IMR-90 (cell line): ENCODE measurements around the gene GK. TPM values are rescaled to one million over a fixed set of nuclear protein-coding genes. Genes with fewer than 3 reads are reported as not detected.

Source experiments
- ATAC-seq: fragments of 200-7000 bp; cut with Tn5 transposase; 2 replicates; pipeline ENCODE4 v1.9.1; 2020; ENCODE audit warnings: low read depth, mild to moderate bottlenecking, moderate library complexity
- BruUV-seq: library from RNA; stranded (reverse); fragments of 400-500 nt; replicated peaks from 2 replicates; lab custom pipeline; 2021; lab: Mats Ljungman, UMichigan
- CTCF ChIA-PET: fragments of 300-600 bp; formaldehyde crosslinking; extraction: SDS; loops from one replicate; lab custom pipeline; 2021; ENCODE audit warnings: antibody characterized with exemption; lab: Yijun Ruan, JAX
- POLR2A ChIA-PET: fragments of 300-600 bp; sonication (Branson Sonifier 250); formaldehyde crosslinking; loops from one replicate; lab custom pipeline; 2022; ENCODE audit warnings: antibody characterized with exemption; ENCODE audit not compliant: unreplicated experiment; lab: Charles Lee
- DNase-seq: peaks from one replicate; pipeline ENCODE4 v3.0.0; 2013
- H2AFZ ChIP-seq: replicated peaks from 2 replicates; pipeline ENCODE3; 2013; ENCODE audit warnings: low read length, mild to moderate bottlenecking; ENCODE audit not compliant: poor library complexity
- H2AK5ac ChIP-seq: 2 replicates; pipeline ENCODE4 v1.6.1; 2013; ENCODE audit warnings: low read depth, low read length, inconsistent platforms
- H2AK9ac ChIP-seq: replicated peaks from 2 replicates; pipeline ENCODE3; 2013; ENCODE audit warnings: mild to moderate bottlenecking, low read depth, low read length, moderate library complexity; ENCODE audit not compliant: poor library complexity
- H2BK120ac ChIP-seq: 2 replicates; pipeline ENCODE4 v1.6.1; 2013; ENCODE audit warnings: low read depth, low read length, inconsistent platforms
- H2BK15ac ChIP-seq: 3 replicates; pipeline ENCODE4 v1.6.1; 2013; ENCODE audit warnings: low read depth, low read length, inconsistent platforms
- H2BK20ac ChIP-seq: 2 replicates; pipeline ENCODE4 v1.6.1; 2013; ENCODE audit warnings: low read depth, mild to moderate bottlenecking, inconsistent platforms, low read length, moderate library complexity
- H2BK5ac ChIP-seq: 2 replicates; pipeline ENCODE4 v1.6.1; 2013; ENCODE audit warnings: mild to moderate bottlenecking, low read depth, low read length, inconsistent platforms; ENCODE audit not compliant: poor library complexity, severe bottlenecking
- H3K14ac ChIP-seq: replicated peaks from 2 replicates; pipeline ENCODE4 v1.6.1; 2013; ENCODE audit warnings: low read depth, low read length, inconsistent platforms
- H3K18ac ChIP-seq: 2 replicates; pipeline ENCODE4 v1.6.1; 2013; ENCODE audit warnings: low read depth, low read length, control low read depth
- H3K23ac ChIP-seq: 2 replicates; pipeline ENCODE4 v1.6.1; 2013; ENCODE audit warnings: low read depth, low read length, inconsistent platforms
- H3K27ac ChIP-seq: 2 replicates; pipeline ENCODE4 v1.5.1; 2013; ENCODE audit warnings: mild to moderate bottlenecking, control low read depth, low read length; ENCODE audit not compliant: insufficient read depth
- H3K27me3 ChIP-seq: 2 replicates; pipeline ENCODE4 v1.6.1; 2013; ENCODE audit warnings: low read length; ENCODE audit not compliant: control insufficient read depth, insufficient read depth
- H3K36me3 ChIP-seq: 2 replicates; pipeline ENCODE4 v1.6.1; 2013; ENCODE audit warnings: low read length, mixed read lengths; ENCODE audit not compliant: control insufficient read depth, insufficient read depth
- H3K4ac ChIP-seq: 2 replicates; pipeline ENCODE4 v1.6.1; 2013; ENCODE audit warnings: low read depth, low read length, inconsistent platforms
- H3K4me1 ChIP-seq: 2 replicates; pipeline ENCODE4 v1.6.1; 2013; ENCODE audit warnings: low read length, mixed read lengths; ENCODE audit not compliant: control insufficient read depth, insufficient read depth
- H3K4me2 ChIP-seq: 2 replicates; pipeline ENCODE4 v1.6.1; 2013; ENCODE audit warnings: low read depth, mild to moderate bottlenecking, control low read depth, low read length, moderate library complexity
- H3K4me3 ChIP-seq: 2 replicates; pipeline ENCODE4 v1.5.1; 2013; ENCODE audit warnings: low read depth, mild to moderate bottlenecking, control low read depth, low read length, moderate library complexity; ENCODE audit not compliant: insufficient read depth
- H3K56ac ChIP-seq: 2 replicates; pipeline ENCODE4 v1.6.1; 2013; ENCODE audit warnings: low read length, inconsistent platforms; ENCODE audit not compliant: insufficient read depth; ENCODE audit errors: extremely low read depth
- H3K79me1 ChIP-seq, 2 experiments: 2 replicates each; pipeline ENCODE4 v1.6.1; 2013; ENCODE audit warnings: low read length in 2 of 2, inconsistent platforms in 1 of 2, low read depth in 1 of 2
- H3K9ac ChIP-seq: 2 replicates; pipeline ENCODE4 v1.6.1; 2013; ENCODE audit warnings: low read depth, low read length, control low read depth
- H3K9me1 ChIP-seq: 2 replicates; pipeline ENCODE4 v1.6.1; 2013; ENCODE audit warnings: low read length, inconsistent platforms; ENCODE audit not compliant: insufficient read depth
- H3K9me3 ChIP-seq: 2 replicates; pipeline ENCODE4 v1.6.1; 2013; ENCODE audit warnings: low read length; ENCODE audit not compliant: control insufficient read depth, insufficient read depth
- H4K20me1 ChIP-seq: 2 replicates; pipeline ENCODE4 v1.6.1; 2013; ENCODE audit warnings: low read length, inconsistent platforms; ENCODE audit not compliant: insufficient read depth
- H4K5ac ChIP-seq: 2 replicates; pipeline ENCODE4 v1.6.1; 2013; ENCODE audit warnings: mild to moderate bottlenecking, low read depth, low read length, control low read depth
- H4K8ac ChIP-seq, 2 experiments: 2 replicates each; pipeline ENCODE4 v1.6.1; 2013; ENCODE audit warnings: low read depth in 2 of 2, low read length in 2 of 2, control low read depth in 1 of 2, inconsistent platforms in 1 of 2
- H4K91ac ChIP-seq: 2 replicates; pipeline ENCODE4 v1.6.1; 2013; ENCODE audit warnings: low read depth, low read length, inconsistent platforms; ENCODE audit not compliant: insufficient read depth
- BHLHE40 ChIP-seq: fragments of 150-350 bp; IDR thresholded peaks from 2 replicates; pipeline ENCODE4 v1.6.1; 2016; ENCODE audit warnings: mild to moderate bottlenecking, low read depth, low read length
- CHD1 ChIP-seq: IDR thresholded peaks from 2 replicates; pipeline ENCODE4 v1.6.1; 2012; ENCODE audit warnings: low read depth, low read length, improper control_type of control experiment
- CTCF ChIP-seq: conservative IDR thresholded peaks from 2 replicates; pipeline ENCODE4 v1.5.1; 2012; ENCODE audit warnings: mild to moderate bottlenecking, low read depth, low read length, improper control_type of control experiment
- MAFK ChIP-seq: IDR thresholded peaks from 2 replicates; pipeline ENCODE4 v1.6.1; 2012; ENCODE audit warnings: low read depth, low read length, improper control_type of control experiment
- MAZ ChIP-seq: IDR thresholded peaks from 2 replicates; pipeline ENCODE4 v1.6.1; 2012; ENCODE audit warnings: low read depth, mild to moderate bottlenecking, low read length, improper control_type of control experiment, moderate library complexity, borderline replicate concordance
- NFE2L2 ChIP-seq: fragments of 150-350 bp; IDR thresholded peaks from 2 replicates; pipeline ENCODE4 v1.6.1; 2016; ENCODE audit warnings: low read depth, mild to moderate bottlenecking, low read length
- POLR2A ChIP-seq: IDR thresholded peaks from 2 replicates; pipeline ENCODE4 v1.6.1; 2012; ENCODE audit warnings: mild to moderate bottlenecking, low read depth, low read length
- RFX5 ChIP-seq: IDR thresholded peaks from 2 replicates; pipeline ENCODE4 v1.8.0; 2012; ENCODE audit warnings: low read depth, mild to moderate bottlenecking, low read length, moderate library complexity
- WGBS, 2 experiments: methylation state at CpG; one replicate each; pipeline versions ENCODE4 v1.1.5 to v1.1.7; 2013; ENCODE audit warnings: missing lambda C conversion rate in 2 of 2; ENCODE audit not compliant: insufficient read length in 1 of 2; ENCODE audit errors: extremely low coverage in 2 of 2; 5-methylcytosine and 5-hydroxymethylcytosine counted together
- dilution Hi-C: fragments of 300-500 bp; cut with HindIII; formaldehyde crosslinking; loops from one replicate; pipeline ENCODE4 v1.14.3; 2018; ENCODE audit warnings: low sequenced_read_pairs; ENCODE audit not compliant: unreplicated experiment
- in situ Hi-C: fragments of 300-500 bp; cut with MboI; formaldehyde crosslinking; loops from 3 replicates; pipeline ENCODE4 v1.14.3; 2019; ENCODE audit warnings: low sequenced_read_pairs, inconsistent platforms, mixed read lengths
- intact Hi-C: fragments of 100-400 bp; cut with micrococcal nuclease; formaldehyde crosslinking; loops from 2 replicates; pipeline ENCODE4 v1.10.0; 2022
- polyA plus RNA-seq, 3 experiments: library from polyadenylated mRNA; depleted of rRNA; stranded (reverse); fragments of >200 nt; gene quantifications; 2 replicates each; pipeline ENCODE4 v1.2.3, GENCODE V29; 2012; ENCODE audit warnings: low replicate concordance in 1 of 3
- total RNA-seq: library from RNA; depleted of rRNA; stranded (reverse); fragments of >200 nt; gene quantifications from 2 replicates; pipeline ENCODE4 v1.2.3, GENCODE V29; 2012

GK gene
- total and polyA plus RNA-seq, 2 of the 4 experiments (the other 2 are of a cell fraction) = 7.6 to 9.3 TPM

GRCh38 chrX:30690330-30690729 is 37.1 kb downstream of the GK start:
- Histone ChIP-seq H2BK5ac (no peak overlapping the region), H3K4me1 (no peaks in the 10 kb centered on the region), H3K18ac (no peak overlapping the region), H2BK15ac (no peak overlapping the region), H3K4me3 (no peak overlapping the region), H3K79me1 (no peaks in the 10 kb centered on the region), H3K9me3 (no peaks in the 10 kb centered on the region), H2AK9ac (no peak overlapping the region), H2AK5ac (no peak overlapping the region), H3K9me1 (no peaks in the 10 kb centered on the region; the same call in 1 of the 2 replicates), H2BK20ac (no peak overlapping the region), H4K5ac (no peak overlapping the region), H3K4me2 (no peak overlapping the region), H4K91ac (no peak overlapping the region), H3K9ac (no peak overlapping the region), H3K56ac (no peak overlapping the region), H3K27ac (no peak overlapping the region), H4K20me1 (no peaks in the 10 kb centered on the region), H3K27me3 (no peaks in the 10 kb centered on the region), H2BK120ac (no peak overlapping the region), H3K4ac (no peak overlapping the region), H2AFZ (no peak overlapping the region), H4K8ac (no peak overlapping the region; a peak in 1 of 4 replicates), H3K23ac (no peak overlapping the region), H3K36me3 (peaks cover 5% of the 10 kb centered on the region; the same call in 1 of the 2 replicates), H3K14ac (no peak overlapping the region)
- TF ChIP-seq POLR2A (no peak), NFE2L2 (no peak), BHLHE40 (no peak), CHD1 (no peak), MAZ (no peak), MAFK (no peak), RFX5 (no peak), CTCF (no peak)
- ATAC-seq (no peak), DNase-seq (peak; percentile 13)
- in situ Hi-C loops = no loop called here
- CTCF ChIA-PET = interaction anchor here (0.6 to 0.9 kb wide), 2 partner anchors 13 to 15 kb away, joined by 3 to 4 read pairs; no protein-coding TSS in a partner anchor
- intact Hi-C loops = no loop called here
- no TSS peak for BruUV-seq
- dilution Hi-C loops = no loop called here
- POLR2A ChIA-PET = no interaction called here
- no CpG with 5 or more reads among the region's 3 CpGs for WGBS, 2 experiments
